H1 (cell line): Measurements from ENCODE around the gene ASIC1. TPM values are rescaled to one million over a fixed set of nuclear protein-coding genes. Genes with fewer than 3 reads are reported as not detected.

Experiments used
- ATF2 ChIP-seq: IDR thresholded peaks from 2 replicates; pipeline ENCODE4 v1.6.1; 2012; ENCODE audit warnings: low read length, inconsistent platforms
- CBX8 ChIP-seq: fragments of 300-800, 300-1000 bp; sonication (generic); IDR thresholded peaks from 2 replicates; pipeline ENCODE4 v1.7.1; 2016; ENCODE audit warnings: low read depth, low read length, borderline replicate concordance
- RBBP5 ChIP-seq: IDR thresholded peaks from 2 replicates; pipeline ENCODE4 v1.7.1; 2012; ENCODE audit warnings: low read depth, mild to moderate bottlenecking, inconsistent platforms, low read length, moderate library complexity, borderline replicate concordance
- SP4 ChIP-seq: IDR thresholded peaks from 2 replicates; pipeline ENCODE4 v1.6.1; 2012; ENCODE audit warnings: low read length, inconsistent platforms
- SRF ChIP-seq: IDR thresholded peaks from 2 replicates; pipeline ENCODE4 v1.6.1; 2011; ENCODE audit warnings: mild to moderate bottlenecking, low read depth, low read length, moderate library complexity
- USF2 ChIP-seq: IDR thresholded peaks from 2 replicates; pipeline ENCODE4 v1.6.1; 2011; ENCODE audit warnings: low read length, improper control_type of control experiment
- polyA plus RNA-seq, 7 experiments: library from polyadenylated mRNA; depleted of rRNA in 3 of 7; stranded (reverse) in 5 of 7; unstranded in 2 of 7; fragments of >200 nt in 5 of 7; fragments of 200-250 nt in 2 of 7; gene quantifications; 1 replicate in 5 of 7; 2 replicates in 1 of 7; 4 replicates in 1 of 7; pipeline versions ENCODE4 v1.2.1 to v1.2.3, GENCODE V29; 2011 to 2013; ENCODE audit warnings: missing spikeins in 2 of 7, mixed read lengths in 2 of 7
- total RNA-seq: library from RNA; stranded (reverse); fragmentation: NEBNext Ultra II Directional; extraction: Animal tissue kit (Norgen Biotek cat#: 25700); gene quantifications from 2 replicates; pipeline ENCODE4 v1.2.1, GENCODE V29; 2021

The ASIC1 gene
- total and polyA plus RNA-seq, 2 of the 8 experiments (the other 6 are each of a cell fraction or from before 2014, with no cell fraction given), result 2.4 to 4.4 TPM

GRCh38 chr12:50025187-50026059, 32.0 kb upstream of the ASIC1 start, which contains the start of gene RACGAP1 (continued):
- TF ChIP-seq ATF2 (peak; percentile 67; the same call in 1 of the 2 replicates), CBX8 (no peak), SRF (no peak), USF2 (0 out of 2 replicates have a peak, but pooled peaks have one; percentile 25), RBBP5 (no peak), SP4 (0 out of 2 replicates have a peak, but pooled peaks have one; percentile 52)
